Measurements from ENCODE around the gene TMEM234. TPM values are rescaled to one million over a fixed set of nuclear protein-coding genes. Genes with fewer than 3 reads are reported as not detected.

TMEM234 gene
- total RNA-seq, 6 experiments from 2014 or later, result 3.4 to 7.2 (median 5.9) TPM

DNA sequence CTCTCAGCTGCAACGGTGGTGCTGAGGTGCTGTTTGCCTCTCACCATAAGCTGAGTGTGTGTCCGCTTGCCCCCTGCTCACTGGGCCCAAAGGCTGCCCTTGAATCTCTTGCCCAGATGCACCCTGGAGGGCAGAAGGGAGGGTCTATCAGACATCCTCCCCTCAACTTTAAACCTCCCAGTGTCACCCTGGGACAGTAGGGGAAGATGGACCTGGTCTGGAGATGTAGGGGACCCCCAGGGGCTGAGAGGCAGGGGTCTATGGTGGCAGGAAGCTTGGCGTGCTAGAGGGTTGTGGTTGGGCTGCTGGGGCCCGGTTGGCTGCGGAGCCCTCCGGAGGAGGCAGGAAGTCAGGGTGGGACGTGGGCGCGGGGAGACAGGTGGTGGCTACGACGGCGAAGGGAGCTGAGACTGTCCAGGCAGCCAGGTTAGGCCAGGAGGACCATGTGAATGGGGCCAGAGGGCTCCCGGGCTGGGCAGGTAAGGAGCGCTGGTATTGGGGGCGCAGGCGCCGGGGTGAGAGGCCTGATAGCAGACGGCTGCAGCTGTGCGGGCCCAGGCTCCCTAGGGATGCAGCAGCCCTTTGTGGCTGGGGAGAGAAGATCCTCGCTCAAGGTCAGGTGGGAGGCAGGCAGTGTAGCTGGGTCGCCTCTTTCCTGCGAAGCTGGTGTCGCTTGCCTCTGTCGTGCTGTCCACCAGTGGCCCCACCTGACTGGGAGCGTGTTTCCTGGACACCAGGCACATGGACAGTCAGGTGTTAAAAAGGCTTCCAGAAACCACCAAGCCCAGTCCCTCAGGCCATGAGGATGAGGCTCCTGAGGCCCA is 29.0 kb upstream of the TMEM234 start, which contains the start of gene LCK:
LCK (plus strand) TSS at position 373 of the 824 bp plus-strand sequence. CDS start 23,065 bp downstream, outside the sequence.
- peaks cover 0 to 26% (median 9%) of the 10 kb centered on the region in 4 donors for H3K4me1 ChIP-seq
- ATAC-seq, result no peak

DNA sequence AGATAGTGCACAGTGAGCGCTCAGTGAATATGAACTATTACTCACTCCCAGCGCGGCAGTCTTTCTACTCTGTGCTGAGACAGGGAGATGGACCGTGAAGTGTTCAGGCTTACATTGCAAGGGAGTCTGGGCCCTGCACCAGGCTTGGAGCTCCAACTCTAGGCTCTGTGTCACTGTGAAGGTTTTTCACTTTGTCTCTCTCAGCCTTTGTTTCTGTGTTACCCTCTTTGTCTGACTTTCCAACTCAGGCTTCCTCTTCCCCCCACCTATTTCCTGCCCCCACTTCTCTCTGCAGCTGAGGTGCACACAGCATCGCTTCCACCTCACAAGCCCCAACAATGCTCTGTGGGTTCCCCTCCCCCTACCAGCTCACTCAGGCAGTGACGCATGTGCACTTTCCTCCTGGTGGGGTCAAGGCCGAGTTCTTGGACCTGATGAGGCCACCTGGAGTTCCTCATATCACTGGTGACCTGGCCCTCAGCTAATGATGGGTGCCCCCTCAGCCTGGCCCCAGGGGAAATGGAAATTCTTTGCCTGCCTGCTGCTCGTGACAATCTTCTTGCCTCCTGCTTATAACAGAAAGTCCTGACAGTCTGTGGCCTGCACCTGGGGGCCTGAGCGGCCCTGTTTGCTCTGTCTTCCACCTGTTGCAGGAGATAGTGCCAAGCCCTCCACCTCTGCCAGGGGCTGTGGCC is 27.8 kb upstream of the TMEM234 start:
- WGBS (ENCODE audit: insufficient coverage, low coverage, low lambda C conversion rate, missing lambda C conversion rate), result 43% methylated on average over 4 of the region's 9 CpGs
- Histone ChIP-seq H3K36me3 (no peaks in the 10 kb centered on the region), H3K27ac (peak overlapping the region; percentile 34 to 75 (median 45)), H3K9me3 (no peaks in the 10 kb centered on the region), H3K4me3 (no peak overlapping the region), H3K27me3 (no peaks in the 10 kb centered on the region), H3K4me1 (peaks cover 0 to 17% (median 4%) of the 10 kb centered on the region in 4 donors)
- DNase-seq (peak; percentile 74 to 84 (median 77)), ATAC-seq (peak; percentile 62 to 75 (median 69))
- intact Hi-C loops (cut with DNase I), result no loop called here
- TF ChIP-seq POLR2A (IDR thresholded peaks at IDR 0.05), result no peak
- TF ChIP-seq, protein P1, sequence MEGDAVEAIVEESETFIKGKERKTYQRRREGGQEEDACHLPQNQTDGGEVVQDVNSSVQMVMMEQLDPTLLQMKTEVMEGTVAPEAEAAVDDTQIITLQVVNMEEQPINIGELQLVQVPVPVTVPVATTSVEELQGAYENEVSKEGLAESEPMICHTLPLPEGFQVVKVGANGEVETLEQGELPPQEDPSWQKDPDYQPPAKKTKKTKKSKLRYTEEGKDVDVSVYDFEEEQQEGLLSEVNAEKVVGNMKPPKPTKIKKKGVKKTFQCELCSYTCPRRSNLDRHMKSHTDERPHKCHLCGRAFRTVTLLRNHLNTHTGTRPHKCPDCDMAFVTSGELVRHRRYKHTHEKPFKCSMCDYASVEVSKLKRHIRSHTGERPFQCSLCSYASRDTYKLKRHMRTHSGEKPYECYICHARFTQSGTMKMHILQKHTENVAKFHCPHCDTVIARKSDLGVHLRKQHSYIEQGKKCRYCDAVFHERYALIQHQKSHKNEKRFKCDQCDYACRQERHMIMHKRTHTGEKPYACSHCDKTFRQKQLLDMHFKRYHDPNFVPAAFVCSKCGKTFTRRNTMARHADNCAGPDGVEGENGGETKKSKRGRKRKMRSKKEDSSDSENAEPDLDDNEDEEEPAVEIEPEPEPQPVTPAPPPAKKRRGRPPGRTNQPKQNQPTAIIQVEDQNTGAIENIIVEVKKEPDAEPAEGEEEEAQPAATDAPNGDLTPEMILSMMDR (IDR thresholded peaks at IDR 0.05), result no peak

More for the DNA sequence above, 29.0 kb upstream of the TMEM234 start, which contains the start of gene LCK:
- peak in 2 of 3 donors; percentile 30 to 53 for DNase-seq
- 70% methylated on average over 9 of the region's 25 CpGs for WGBS (ENCODE audit: insufficient coverage, low coverage, low lambda C conversion rate, missing lambda C conversion rate)
- H3K36me3 ChIP-seq, result no peaks in the 10 kb centered on the region
- TF ChIP-seq, protein P1 (IDR thresholded peaks at IDR 0.05), result no peak
- TF ChIP-seq POLR2A (IDR thresholded peaks at IDR 0.05), result no peak
- H3K27ac ChIP-seq, result peak within 1 kb of the TSS; percentile 36 to 75 (median 45)
- intact Hi-C loops (cut with DNase I), result no loop called here
- H3K27me3 ChIP-seq, result no peaks in the 10 kb centered on the region
- no peaks in the 10 kb centered on the region for H3K9me3 ChIP-seq
- no peak within 1 kb of the TSS for H3K4me3 ChIP-seq

- peaks cover 0 to 16% (median 4%) of the 10 kb centered on the region in 4 donors for H3K4me1 ChIP-seq
- H3K36me3 ChIP-seq, result no peaks in the 10 kb centered on the region
- H3K9me3 ChIP-seq, result no peaks in the 10 kb centered on the region
- peak; percentile 55 to 74 (median 67) for ATAC-seq
- peak; percentile 80 to 87 (median 85) for DNase-seq
- 33% methylated on average over 1 of the region's 31 CpGs for WGBS (ENCODE audit: insufficient coverage, low coverage, low lambda C conversion rate, missing lambda C conversion rate)
- no peak for TF ChIP-seq POLR2A (IDR thresholded peaks at IDR 0.05)
- TF ChIP-seq, protein P1 (IDR thresholded peaks at IDR 0.05), result peak; percentile 48 to 76 (median 68)
- intact Hi-C loops (cut with DNase I), result no loop called here
- peak overlapping the region; percentile 28 to 40 (median 37) for H3K27ac ChIP-seq
- H3K27me3 ChIP-seq, result no peaks in the 10 kb centered on the region
- peak overlapping the region in 1 of 3 donors; percentile 9 for H3K4me3 ChIP-seq
Observed at GRCh38 chr1:32247983-32248889, 26.1 kb upstream of the TMEM234 start.

GRCh38 chr1:32247452-32247851 is 25.3 kb upstream of the TMEM234 start:
- WGBS (ENCODE audit: insufficient coverage, low coverage, low lambda C conversion rate, missing lambda C conversion rate), result 31% methylated on average over 3 of the region's 12 CpGs
- Histone ChIP-seq H3K27ac (peak overlapping the region; percentile 28 to 40 (median 37)), H3K9me3 (no peaks in the 10 kb centered on the region), H3K27me3 (no peaks in the 10 kb centered on the region), H3K4me1 (peaks cover 0 to 16% (median 4%) of the 10 kb centered on the region in 4 donors), H3K36me3 (no peaks in the 10 kb centered on the region), H3K4me3 (no peak overlapping the region)
- peak in 1 of 3 donors; percentile 58 for DNase-seq
- intact Hi-C loops (cut with DNase I), result no loop called here
- ATAC-seq, result no peak
- TF ChIP-seq POLR2A (IDR thresholded peaks at IDR 0.05), result no peak
- TF ChIP-seq, protein P1 (IDR thresholded peaks at IDR 0.05), result no peak

Data from right lobe of liver (tissue), 6 donors.